PC-3 (cell line): ENCODE measurements around the gene RCAN1. TPM values are rescaled to one million over a fixed set of nuclear protein-coding genes. Genes with fewer than 3 reads are reported as not detected.

Experiments
- ATAC-seq: fragments of 200-7000 bp; cut with Tn5 transposase; 2 replicates; pipeline ENCODE4 v1.9.1; 2020; ENCODE audit warnings: mild to moderate bottlenecking, moderate library complexity
- BruUV-seq: library from RNA; stranded (reverse); fragments of 400-500 nt; replicated peaks from 2 replicates; lab custom pipeline; 2021; lab: Mats Ljungman, UMichigan
- CTCF ChIA-PET: fragments of 300-600 bp; sonication (Branson Sonifier 250); formaldehyde crosslinking; loops from one replicate; lab custom pipeline; 2022; ENCODE audit warnings: antibody characterized with exemption; lab: Charles Lee
- POLR2A ChIA-PET: fragments of 300-600 bp; sonication (Branson Sonifier 250); formaldehyde crosslinking; loops from one replicate; lab custom pipeline; 2022; ENCODE audit warnings: antibody characterized with exemption; ENCODE audit not compliant: unreplicated experiment; lab: Charles Lee
- DNase-seq: peaks from one replicate; pipeline ENCODE4 v3.0.0-alpha.2; 2015
- H2AFZ ChIP-seq: fragments of 300-600 bp; sonication (generic); 2 replicates; pipeline ENCODE4 v1.6.0; 2016; ENCODE audit warnings: antibody characterized with exemption, low read length
- H3F3A ChIP-seq: fragments of 300-600 bp; sonication (generic); one replicate; pipeline ENCODE4 v1.6.0; 2017; ENCODE audit warnings: antibody characterized with exemption, low read length, control low read depth, mild to moderate bottlenecking; ENCODE audit not compliant: unreplicated experiment
- H3K27ac ChIP-seq: fragments of 300-600 bp; sonication (generic); 2 replicates; pipeline ENCODE4 v1.5.1; 2016; ENCODE audit warnings: mild to moderate bottlenecking, low read length
- H3K27me3 ChIP-seq: fragments of 300-600 bp; sonication (generic); 2 replicates; pipeline ENCODE4 v1.6.1; 2016; ENCODE audit warnings: low read length, mixed read lengths
- H3K36me3 ChIP-seq: fragments of 300-600 bp; sonication (generic); 2 replicates; pipeline ENCODE4 v1.6.1; 2016; ENCODE audit warnings: low read depth, mixed run types, low read length, mixed read lengths
- H3K4me1 ChIP-seq: fragments of 300-600 bp; sonication (generic); 2 replicates; pipeline ENCODE4 v1.5.1; 2016; ENCODE audit warnings: low read length; ENCODE audit not compliant: insufficient read depth
- H3K4me2 ChIP-seq: fragments of 300-600 bp; sonication (generic); 2 replicates; pipeline ENCODE4 v1.6.0; 2016; ENCODE audit warnings: low read length
- H3K4me3 ChIP-seq: fragments of 300-600 bp; sonication (generic); 2 replicates; pipeline ENCODE4 v1.5.1; 2016; ENCODE audit warnings: mild to moderate bottlenecking, low read length, mixed read lengths
- H3K79me2 ChIP-seq: fragments of 300-600 bp; sonication (generic); 2 replicates; pipeline ENCODE4 v1.6.1; 2017; ENCODE audit warnings: low read length, mixed read lengths
- H3K9ac ChIP-seq: fragments of 300-600 bp; sonication (generic); 2 replicates; pipeline ENCODE4 v1.6.0; 2016; ENCODE audit warnings: mild to moderate bottlenecking, low read length
- H3K9me2 ChIP-seq: fragments of 300-600 bp; sonication (generic); replicated peaks from 2 replicates; pipeline ENCODE4 v1.6.1; 2016; ENCODE audit warnings: mixed run types, low read length, mixed read lengths
- H3K9me3 ChIP-seq: fragments of 300-600 bp; sonication (generic); 2 replicates; pipeline ENCODE4 v1.6.1; 2016; ENCODE audit warnings: low read length, mixed read lengths
- H4K20me1 ChIP-seq: fragments of 300-600 bp; sonication (generic); 2 replicates; pipeline ENCODE4 v1.6.1; 2016; ENCODE audit warnings: low read length, mixed read lengths
- CTCF ChIP-seq: fragments of 300-600 bp; sonication (generic); conservative IDR thresholded peaks from 2 replicates; pipeline ENCODE4 v1.5.1; 2017; ENCODE audit warnings: antibody characterized with exemption, low read depth, mild to moderate bottlenecking, low read length
- EZH2 ChIP-seq: fragments of 300-600 bp; sonication (generic); IDR thresholded peaks from one replicate; pipeline ENCODE4 v1.6.1; 2017; ENCODE audit warnings: antibody characterized with exemption, mild to moderate bottlenecking, low read length; ENCODE audit not compliant: unreplicated experiment
- EZH2phosphoT487 ChIP-seq: fragments of 300-600 bp; sonication (generic); IDR thresholded peaks from 2 replicates; pipeline ENCODE4 v1.6.1; 2018; ENCODE audit warnings: mild to moderate bottlenecking, antibody characterized with exemption, low read length, borderline replicate concordance
- intact Hi-C: fragments of 100-400 bp; cut with micrococcal nuclease; formaldehyde crosslinking; loops from 2 replicates; pipeline ENCODE4 v1.9.0; 2023
- total RNA-seq: library from RNA; depleted of rRNA; stranded (reverse); fragments of >200 nt; gene quantifications from 2 replicates; pipeline ENCODE4 v1.2.3, GENCODE V29; 2014

Gene RCAN1
- total RNA-seq, 1 experiment from 2014 or later, result 26.2 TPM

DNA sequence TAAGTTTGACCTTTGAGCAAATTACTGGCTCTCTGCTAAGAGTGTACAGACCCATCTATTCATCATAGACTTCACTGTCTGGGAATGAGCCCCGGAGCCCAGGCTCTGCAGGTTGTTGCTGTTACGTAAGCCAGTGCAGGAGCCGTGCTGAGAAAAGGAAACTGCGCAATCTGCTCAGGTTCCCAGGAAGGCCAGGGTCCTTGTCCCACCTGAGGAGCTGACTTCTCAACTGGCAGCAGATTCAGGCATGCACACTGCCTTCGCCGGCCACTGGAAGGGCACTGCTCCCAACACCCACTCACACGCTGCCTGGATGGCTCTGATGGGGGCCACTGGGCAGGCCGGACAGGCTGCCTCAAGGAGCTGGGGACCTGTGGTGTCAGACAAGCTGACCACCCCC is 19.5 kb downstream of the RCAN1 start:
- no peaks in the 10 kb centered on the region for H3K9me3 ChIP-seq
- no peaks in the 10 kb centered on the region for H4K20me1 ChIP-seq
- no peaks in the 10 kb centered on the region for H3F3A ChIP-seq
- H3K27me3 ChIP-seq, result no peaks in the 10 kb centered on the region
- no peaks in the 10 kb centered on the region for H3K79me2 ChIP-seq
- ChIA-PET CTCF (no interaction called here), POLR2A (no interaction called here)
- intact Hi-C loops, result no loop called here
- TF ChIP-seq CTCF (no peak), EZH2phosphoT487 (no peak), EZH2 (no peak)
- H3K4me2 ChIP-seq, result no peak overlapping the region
- ATAC-seq, result no peak
- BruUV-seq, result no TSS peak
- no peak overlapping the region for H2AFZ ChIP-seq
- H3K4me3 ChIP-seq, result no peak overlapping the region
- H3K9me2 ChIP-seq, result no peaks in the 10 kb centered on the region
- no peak overlapping the region for H3K9ac ChIP-seq
- H3K4me1 ChIP-seq, result peaks cover 24% of the 10 kb centered on the region
- no peak for DNase-seq
- H3K27ac ChIP-seq, result no peak overlapping the region
- H3K36me3 ChIP-seq, result no peaks in the 10 kb centered on the region

DNA sequence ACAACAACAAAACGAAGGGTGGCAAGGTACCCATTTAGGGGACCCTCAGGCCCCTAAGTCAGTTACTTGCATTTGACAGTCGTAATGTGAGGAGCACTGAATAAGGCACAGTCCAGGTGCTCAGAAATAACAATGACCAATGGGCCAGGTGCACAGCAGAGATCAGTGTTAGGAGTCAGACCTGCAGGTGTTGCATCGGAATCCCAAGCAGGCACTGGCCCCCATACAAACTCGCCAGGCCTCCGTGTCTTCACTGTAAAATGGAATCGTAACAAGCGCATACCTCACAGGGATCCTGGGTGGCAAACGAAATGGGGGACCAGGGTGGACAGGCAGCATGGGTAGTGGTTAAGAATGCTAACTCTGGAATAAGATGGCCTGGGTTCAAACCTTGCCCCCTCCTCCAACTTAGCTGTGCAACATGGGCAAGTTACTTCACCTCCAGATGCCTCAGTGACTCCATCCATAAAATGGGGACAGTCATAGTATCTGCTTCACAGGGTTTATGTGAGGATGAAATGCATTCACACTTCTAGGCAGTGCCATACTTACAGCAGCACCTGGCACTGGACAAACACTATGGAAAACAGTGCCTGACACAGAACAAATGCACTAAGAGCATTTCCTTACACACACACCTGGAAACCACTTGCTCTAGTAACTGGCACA is 20.2 kb downstream of the RCAN1 start:
- TF ChIP-seq CTCF, result no peak
- no peak for TF ChIP-seq EZH2phosphoT487
- no peak for TF ChIP-seq EZH2
- Histone ChIP-seq H3K79me2 (no peaks in the 10 kb centered on the region), H3K9ac (no peak overlapping the region), H3F3A (no peaks in the 10 kb centered on the region), H3K9me2 (no peaks in the 10 kb centered on the region), H3K27ac (no peak overlapping the region), H3K4me1 (peaks cover 18% of the 10 kb centered on the region), H3K4me3 (no peak overlapping the region), H3K9me3 (no peaks in the 10 kb centered on the region), H3K27me3 (no peaks in the 10 kb centered on the region), H3K4me2 (no peak overlapping the region), H4K20me1 (no peaks in the 10 kb centered on the region), H2AFZ (no peak overlapping the region), H3K36me3 (no peaks in the 10 kb centered on the region)
- DNase-seq (no peak), ATAC-seq (no peak)
- intact Hi-C loops, result no loop called here
- ChIA-PET CTCF (no interaction called here), POLR2A (no interaction called here)
- BruUV-seq, result no TSS peak

- BruUV-seq, result no TSS peak
- ChIA-PET POLR2A (no interaction called here), CTCF (no interaction called here)
- no peaks in the 10 kb centered on the region for H3K27me3 ChIP-seq
- intact Hi-C loops, result no loop called here
- no peak for DNase-seq
- H2AFZ ChIP-seq, result no peak overlapping the region
- H3K9me3 ChIP-seq, result no peaks in the 10 kb centered on the region
- ATAC-seq, result no peak
- H4K20me1 ChIP-seq, result no peaks in the 10 kb centered on the region
- no peaks in the 10 kb centered on the region for H3K9me2 ChIP-seq
- no peak overlapping the region for H3K27ac ChIP-seq
- H3K36me3 ChIP-seq, result no peaks in the 10 kb centered on the region
- H3K9ac ChIP-seq, result no peak overlapping the region
- no peak for TF ChIP-seq EZH2
- TF ChIP-seq EZH2phosphoT487, result no peak
- TF ChIP-seq CTCF, result no peak
- H3K4me3 ChIP-seq, result no peak overlapping the region
- no peak overlapping the region for H3K4me2 ChIP-seq
- peaks cover 13% of the 10 kb centered on the region for H3K4me1 ChIP-seq
- H3F3A ChIP-seq, result no peaks in the 10 kb centered on the region
- no peaks in the 10 kb centered on the region for H3K79me2 ChIP-seq
Observed at GRCh38 chr21:34593954-34594531, 20.9 kb downstream of the RCAN1 start.
